H1 (cell line): ENCODE measurements around the gene PCDHB13. TPM values are rescaled to one million over a fixed set of nuclear protein-coding genes. Genes with fewer than 3 reads are reported as not detected.
"Not testable (repeated sequence)": the region's sequence is repeated elsewhere in the genome, so short reads cannot be mapped to it uniquely, and the experiment has no call there.

Experiments used
- CTCF ChIA-PET: fragments of 300-600 bp; sonication (Branson Sonifier 250); formaldehyde crosslinking; loops from one replicate; lab custom pipeline; 2021; ENCODE audit not compliant: partially characterized antibody; lab: Charles Lee
- POLR2A ChIA-PET: fragments of 300-600 bp; sonication (Branson Sonifier 250); formaldehyde crosslinking; loops from one replicate; lab custom pipeline; 2021; ENCODE audit warnings: inconsistent platforms; ENCODE audit not compliant: partially characterized antibody; lab: Charles Lee
- DNase-seq, 2 experiments: peaks; one replicate each; pipeline versions ENCODE4 v3.0.0 to v3.0.0-alpha.2; 2010 to 2022; ENCODE audit warnings: low spot score in 2 of 2, low read depth in 1 of 2, mixed read lengths in 1 of 2
- FAIRE-seq: peaks from 2 replicates; lab custom pipeline; 2011; peaks lifted over from hg19 to GRCh38; lab: Jason Lieb, UNC
- H2AFZ ChIP-seq: 2 replicates; pipeline ENCODE4 v1.8.1; 2012; ENCODE audit warnings: low read length, inconsistent platforms
- H2AK5ac ChIP-seq: 2 replicates; pipeline ENCODE4 v1.6.1; 2013; ENCODE audit warnings: low read depth, low read length
- H2BK120ac ChIP-seq: replicated peaks from 2 replicates; pipeline ENCODE3; 2013; ENCODE audit warnings: low read depth, low read length, inconsistent platforms
- H2BK12ac ChIP-seq: 2 replicates; pipeline ENCODE4 v1.6.1; 2013; ENCODE audit warnings: low read depth, low read length
- H2BK15ac ChIP-seq: 2 replicates; pipeline ENCODE4 v1.6.1; 2013; ENCODE audit warnings: low read length
- H2BK20ac ChIP-seq: 2 replicates; pipeline ENCODE4 v1.6.1; 2013; ENCODE audit warnings: low read length
- H2BK5ac ChIP-seq: 2 replicates; pipeline ENCODE4 v1.6.1; 2013; ENCODE audit warnings: low read depth, low read length
- H3K14ac ChIP-seq: 2 replicates; pipeline ENCODE4 v1.6.1; 2013; ENCODE audit warnings: inconsistent platforms; ENCODE audit not compliant: insufficient read length
- H3K18ac ChIP-seq: 2 replicates; pipeline ENCODE4 v1.6.1; 2013; ENCODE audit warnings: low read length; ENCODE audit errors: extremely low read depth
- H3K23ac ChIP-seq: 2 replicates; pipeline ENCODE4 v1.6.1; 2013; ENCODE audit warnings: inconsistent platforms; ENCODE audit not compliant: insufficient read length
- H3K23me2 ChIP-seq: 2 replicates; pipeline ENCODE4 v1.6.1; 2013; ENCODE audit warnings: low read depth, low read length
- H3K27ac ChIP-seq: 2 replicates; pipeline ENCODE4 v1.6.1; 2011; ENCODE audit warnings: low read depth, low read length, inconsistent platforms
- H3K27me3 ChIP-seq, 4 experiments: replicated peaks in 1 of 4; 1 replicate in 1 of 4; 2 replicates in 3 of 4; pipeline versions ENCODE4 v1.6.1 to v1.8.1; 2011 to 2013; ENCODE audit warnings: low read length in 3 of 4, mild to moderate bottlenecking in 3 of 4, inconsistent platforms in 2 of 4, mixed read lengths in 2 of 4, moderate library complexity in 1 of 4; ENCODE audit not compliant: control insufficient read depth in 3 of 4, insufficient read depth in 3 of 4; ENCODE audit errors: extremely low read depth in 1 of 4
- H3K36me3 ChIP-seq, 4 experiments: 2 replicates each; pipeline versions ENCODE4 v1.6.1 to v1.8.1; 2011 to 2013; ENCODE audit warnings: mild to moderate bottlenecking in 4 of 4, low read length in 3 of 4, moderate library complexity in 2 of 4, control low read depth in 1 of 4, inconsistent platforms in 1 of 4; ENCODE audit not compliant: insufficient read depth in 4 of 4, control insufficient read depth in 2 of 4
- H3K4ac ChIP-seq: replicated peaks from 2 replicates; pipeline ENCODE3; 2013; ENCODE audit warnings: low read length, low read depth, mixed read lengths, inconsistent platforms; ENCODE audit not compliant: insufficient read length
- H3K4me1 ChIP-seq, 4 experiments: replicated peaks in 1 of 4; 1 replicate in 1 of 4; 2 replicates in 3 of 4; pipeline versions ENCODE4 v1.6.1 to v1.8.1; 2011 to 2013; ENCODE audit warnings: low read length in 3 of 4, inconsistent platforms in 2 of 4, mixed read lengths in 1 of 4; ENCODE audit not compliant: insufficient read depth in 4 of 4, control insufficient read depth in 3 of 4
- H3K4me2 ChIP-seq, 2 experiments: 2 replicates each; pipeline versions ENCODE4 v1.6.1 to v1.8.1; 2011 to 2013; ENCODE audit warnings: low read depth in 2 of 2, low read length in 2 of 2, control low read depth in 1 of 2, inconsistent platforms in 1 of 2, mild to moderate bottlenecking in 1 of 2; ENCODE audit not compliant: insufficient read depth in 1 of 2
- H3K4me3 ChIP-seq, 4 experiments: fragments of 200-600, 300-600 bp in 1 of 4; sonication (generic), shearing (Covaris generic), sonication (Bioruptor Twin) in 1 of 4; 2 replicates each; pipeline versions ENCODE4 v1.5.1 to v1.8.1; 2011 to 2016; ENCODE audit warnings: low read length in 4 of 4, low read depth in 3 of 4, control low read depth in 2 of 4, inconsistent platforms in 2 of 4, mild to moderate bottlenecking in 2 of 4, mixed read lengths in 1 of 4, moderate library complexity in 1 of 4; ENCODE audit not compliant: insufficient read depth in 2 of 4; ENCODE audit errors: extremely low read depth in 1 of 4
- H3K56ac ChIP-seq: replicated peaks from 2 replicates; pipeline ENCODE3; 2013; ENCODE audit warnings: low read depth, mild to moderate bottlenecking, mixed read lengths, low read length, inconsistent platforms; ENCODE audit not compliant: insufficient read length
- H3K79me1 ChIP-seq: 2 replicates; pipeline ENCODE4 v1.6.1; 2013; ENCODE audit warnings: low read depth, low read length, control low read depth
- H3K79me2 ChIP-seq, 2 experiments: 2 replicates each; pipeline versions ENCODE4 v1.6.1 to v1.8.1; 2012 to 2013; ENCODE audit warnings: low read length in 2 of 2, mild to moderate bottlenecking in 2 of 2, inconsistent platforms in 1 of 2; ENCODE audit not compliant: insufficient read depth in 2 of 2, control insufficient read depth in 1 of 2
- H3K9ac ChIP-seq, 4 experiments: replicated peaks in 1 of 4; 1 replicate in 1 of 4; 2 replicates in 3 of 4; pipeline versions ENCODE4 v1.6.1 to v1.8.1; 2011 to 2013; ENCODE audit warnings: low read depth in 3 of 4, low read length in 3 of 4, control low read depth in 2 of 4, mild to moderate bottlenecking in 2 of 4, moderate library complexity in 2 of 4, inconsistent platforms in 1 of 4; ENCODE audit errors: extremely low read depth in 1 of 4
- H3K9me3 ChIP-seq, 2 experiments: 2 replicates each; pipeline versions ENCODE4 v1.6.1 to v1.8.1; 2012 to 2013; ENCODE audit warnings: mild to moderate bottlenecking in 2 of 2, moderate library complexity in 2 of 2, control low read depth in 1 of 2, inconsistent platforms in 1 of 2, low read depth in 1 of 2, low read length in 1 of 2, mixed read lengths in 1 of 2; ENCODE audit not compliant: insufficient read depth in 2 of 2
- H4K20me1 ChIP-seq, 2 experiments: replicated peaks in 1 of 2; 2 replicates each; pipeline versions ENCODE3 to v1.8.1; 2011 to 2013; ENCODE audit warnings: inconsistent platforms in 2 of 2, low read length in 2 of 2, mild to moderate bottlenecking in 1 of 2; ENCODE audit not compliant: insufficient read depth in 2 of 2, control insufficient read depth in 1 of 2
- H4K5ac ChIP-seq: 2 replicates; pipeline ENCODE4 v1.6.1; 2013; ENCODE audit warnings: low read length, low read depth, mixed read lengths, inconsistent platforms; ENCODE audit not compliant: insufficient read length
- H4K8ac ChIP-seq: 2 replicates; pipeline ENCODE4 v1.8.0; 2013; ENCODE audit warnings: mild to moderate bottlenecking, moderate library complexity, low read length, inconsistent platforms; ENCODE audit not compliant: insufficient read depth; ENCODE audit errors: extremely low read depth
- H4K91ac ChIP-seq: replicated peaks from 2 replicates; pipeline ENCODE3; 2013; ENCODE audit warnings: low read length, mixed read lengths, inconsistent platforms; ENCODE audit not compliant: insufficient read length
- WGBS, 2 experiments: shearing (Covaris generic) in 1 of 2; methylation state at CpG; one replicate each; pipeline versions ENCODE4 v1.1.6 to v1.1.7; 2013 to 2015; ENCODE audit warnings: low lambda C conversion rate in 2 of 2, mixed read lengths in 2 of 2, inconsistent platforms in 1 of 2, low coverage in 1 of 2, missing lambda C conversion rate in 1 of 2; ENCODE audit not compliant: insufficient replicate concordance in 2 of 2, insufficient coverage in 1 of 2, insufficient read length in 1 of 2; ENCODE audit errors: extremely low coverage in 1 of 2, missing lambda C conversion rate in 1 of 2; 5-methylcytosine and 5-hydroxymethylcytosine counted together
- polyA plus RNA-seq, 7 experiments: library from polyadenylated mRNA; depleted of rRNA in 3 of 7; stranded (reverse) in 5 of 7; unstranded in 2 of 7; fragments of >200 nt in 5 of 7; fragments of 200-250 nt in 2 of 7; gene quantifications; 1 replicate in 5 of 7; 2 replicates in 1 of 7; 4 replicates in 1 of 7; pipeline versions ENCODE4 v1.2.1 to v1.2.3, GENCODE V29; 2011 to 2013; ENCODE audit warnings: missing spikeins in 2 of 7, mixed read lengths in 2 of 7
- total RNA-seq: library from RNA; stranded (reverse); fragmentation: NEBNext Ultra II Directional; extraction: Animal tissue kit (Norgen Biotek cat#: 25700); gene quantifications from 2 replicates; pipeline ENCODE4 v1.2.1, GENCODE V29; 2021

The PCDHB13 gene
- total and polyA plus RNA-seq, 2 of the 8 experiments (the other 6 are each of a cell fraction or from before 2014, with no cell fraction given): 1.1 to 1.4 TPM

GRCh38 chr5:141174291-141175104 is 39.2 kb upstream of the PCDHB13 start:
- H4K20me1 ChIP-seq, H3K9ac ChIP-seq, H2AK5ac ChIP-seq, H3K4ac ChIP-seq, H2AFZ ChIP-seq, H2BK12ac ChIP-seq, H3K4me2 ChIP-seq, H3K36me3 ChIP-seq, H2BK20ac ChIP-seq, H3K23me2 ChIP-seq, H4K5ac ChIP-seq, H3K4me1 ChIP-seq, H3K79me2 ChIP-seq, H2BK5ac ChIP-seq, H3K14ac ChIP-seq, H3K56ac ChIP-seq, H4K91ac ChIP-seq, DNase-seq, POLR2A ChIA-PET, H4K8ac ChIP-seq, H2BK120ac ChIP-seq, H3K79me1 ChIP-seq, H3K23ac ChIP-seq, H3K4me3 ChIP-seq, H2BK15ac ChIP-seq, H3K27me3 ChIP-seq, H3K27ac ChIP-seq, FAIRE-seq, H3K18ac ChIP-seq: not testable (repeated sequence)
- peaks cover 0 to 15% of the 10 kb centered on the region in 2 experiments; a peak in 1 of 4 replicates for H3K9me3 ChIP-seq
- CTCF ChIA-PET: interaction anchor here (1.4 kb wide), 1 partner anchor 52 kb away, joined by 3 read pairs; no protein-coding TSS in a partner anchor
- 96% methylated on average over 51 of the region's 79 CpGs; no CpG with 5 or more reads in 1 of the 2 experiments for WGBS, 2 experiments
